Left ventricle myocardium inferior (tissue), 1 donor: ENCODE measurements around the gene YLPM1. TPM values are rescaled to one million over a fixed set of nuclear protein-coding genes. Genes with fewer than 3 reads are reported as not detected.
A peak's percentile ranks its signal among the peaks of the same experiment; 100 is the strongest.

Experiments
- DNase-seq: peaks from one replicate; pipeline ENCODE4 v3.0.0-alpha.2; 2020
- H3K27ac ChIP-seq: fragments of 200-600 bp; replicated peaks from 2 replicates; pipeline ENCODE4 v1.8.0; 2021
- H3K27me3 ChIP-seq: fragments of 200-600 bp; 2 replicates; pipeline ENCODE4 v1.8.0; 2021; ENCODE audit warnings: low read depth
- H3K36me3 ChIP-seq: fragments of 200-600 bp; 2 replicates; pipeline ENCODE4 v1.8.0; 2021
- H3K4me1 ChIP-seq: fragments of 200-600 bp; 2 replicates; pipeline ENCODE4 v1.8.0; 2021
- H3K4me3 ChIP-seq: fragments of 200-600 bp; 2 replicates; pipeline ENCODE4 v1.8.0; 2021; ENCODE audit warnings: mild to moderate bottlenecking, moderate library complexity
- H3K9me3 ChIP-seq: fragments of 200-600 bp; replicated peaks from 2 replicates; pipeline ENCODE4 v1.8.0; 2021
- CTCF ChIP-seq: fragments of 200-600 bp; IDR thresholded peaks from 2 replicates; pipeline ENCODE4 v1.8.0; 2021; ENCODE audit warnings: antibody characterized with exemption, mild to moderate bottlenecking, borderline replicate concordance
- intact Hi-C: fragments of 100-400 bp; cut with micrococcal nuclease; formaldehyde crosslinking; loops from one replicate; pipeline ENCODE4 v1.11.0; 2022
- total RNA-seq: library from RNA; stranded (reverse); fragmentation: NEBNext Ultra II Directional; extraction: Animal tissue kit (Norgen Biotek cat#: 25700); gene quantifications from one replicate; pipeline ENCODE4 v1.2.1, GENCODE V29; 2021
- donor health status: DM: no; HTN: yes; CAD: no; lungs with severe emphysema.

YLPM1 gene
- total RNA-seq, 1 donor from 2014 or later = 28.1 TPM

GRCh38 chr14:74765721-74766120 is 2.6 kb downstream of the YLPM1 start:
- DNase-seq = no peak
- H3K27me3 ChIP-seq = no peaks in the 10 kb centered on the region
- intact Hi-C loops = no loop called here
- no peak overlapping the region for H3K27ac ChIP-seq
- H3K36me3 ChIP-seq = peaks cover 3% of the 10 kb centered on the region
- no peak for TF ChIP-seq CTCF
- H3K4me3 ChIP-seq = peak overlapping the region; percentile 95
- peaks cover 62% of the 10 kb centered on the region for H3K4me1 ChIP-seq
- H3K9me3 ChIP-seq = no peaks in the 10 kb centered on the region

GRCh38 chr14:74771399-74771798 is 8.3 kb downstream of the YLPM1 start:
- Histone ChIP-seq H3K27ac (no peak overlapping the region), H3K36me3 (no peaks in the 10 kb centered on the region), H3K27me3 (no peaks in the 10 kb centered on the region), H3K9me3 (no peaks in the 10 kb centered on the region), H3K4me1 (peaks cover 41% of the 10 kb centered on the region), H3K4me3 (no peak overlapping the region)
- DNase-seq = no peak
- no peak for TF ChIP-seq CTCF
- intact Hi-C loops = no loop called here

GRCh38 chr14:74784634-74785033 is 21.5 kb downstream of the YLPM1 start:
- H3K36me3 ChIP-seq = peaks cover 79% of the 10 kb centered on the region
- no peaks in the 10 kb centered on the region for H3K27me3 ChIP-seq
- H3K9me3 ChIP-seq = no peaks in the 10 kb centered on the region
- peak overlapping the region; percentile 48 for H3K27ac ChIP-seq
- TF ChIP-seq CTCF = no peak
- H3K4me1 ChIP-seq = peaks cover 20% of the 10 kb centered on the region
- intact Hi-C loops = no loop called here
- no peak for DNase-seq
- H3K4me3 ChIP-seq = no peak overlapping the region

GRCh38 chr14:74785056-74785613 is 22.0 kb downstream of the YLPM1 start:
- intact Hi-C loops = no loop called here
- Histone ChIP-seq H3K4me3 (no peak overlapping the region), H3K27ac (peak overlapping the region; percentile 48), H3K4me1 (peaks cover 20% of the 10 kb centered on the region), H3K27me3 (no peaks in the 10 kb centered on the region), H3K9me3 (no peaks in the 10 kb centered on the region), H3K36me3 (peaks cover 74% of the 10 kb centered on the region)
- TF ChIP-seq CTCF = no peak
- DNase-seq = no peak

GRCh38 chr14:74786796-74787315 is 23.7 kb downstream of the YLPM1 start:
- Histone ChIP-seq H3K36me3 (peaks cover 56% of the 10 kb centered on the region), H3K27me3 (no peaks in the 10 kb centered on the region), H3K4me1 (peaks cover 27% of the 10 kb centered on the region), H3K27ac (no peak overlapping the region), H3K4me3 (no peak overlapping the region), H3K9me3 (no peaks in the 10 kb centered on the region)
- intact Hi-C loops = no loop called here
- no peak for TF ChIP-seq CTCF
- no peak for DNase-seq
